AG09309 (cell line): ENCODE measurements around the gene ESM1.
A peak's percentile ranks its signal among the peaks of the same experiment; 100 is the strongest.

Experiments used
- DNase-seq: peaks from one replicate; pipeline ENCODE4 v3.0.0-alpha.2; 2010; ENCODE audit warnings: low read depth
- H3K4me3 ChIP-seq: 2 replicates; pipeline ENCODE4 v1.5.1; 2011; ENCODE audit warnings: mild to moderate bottlenecking, low read depth, low read length, moderate library complexity; ENCODE audit not compliant: control insufficient read depth
- CTCF ChIP-seq: IDR thresholded peaks from 2 replicates; pipeline ENCODE4 v1.5.1; 2011; ENCODE audit warnings: mild to moderate bottlenecking, low read depth, low read length, inconsistent platforms; ENCODE audit not compliant: insufficient read depth, control insufficient read depth; ENCODE audit errors: missing control alignments

Gene ESM1

GRCh38 chr5:54988218-54988617 is 2.8 kb upstream of the ESM1 start:
- no peak for TF ChIP-seq CTCF
- no peak overlapping the region for H3K4me3 ChIP-seq
- DNase-seq, result no peak

- no peak for DNase-seq
- TF ChIP-seq CTCF, result no peak
- no peak overlapping the region for H3K4me3 ChIP-seq
Measured at GRCh38 chr5:54986269-54986654, 869 bp upstream of the ESM1 start.

GRCh38 chr5:54981928-54982327 is 3.5 kb downstream of the ESM1 start:
- no peak overlapping the region for H3K4me3 ChIP-seq
- DNase-seq, result no peak

GRCh38 chr5:54975701-54976100 is 9.7 kb downstream of the ESM1 start:
- no peak for DNase-seq
- no peak for TF ChIP-seq CTCF

More at GRCh38 chr5:54981928-54982327, 3.5 kb downstream of the ESM1 start:
- no peak for TF ChIP-seq CTCF

GRCh38 chr5:54969856-54970828 is 15.3 kb downstream of the ESM1 start:
- peak; percentile 8 for TF ChIP-seq CTCF
- no peak for DNase-seq

More at GRCh38 chr5:54975701-54976100, 9.7 kb downstream of the ESM1 start:
- H3K4me3 ChIP-seq, result no peak overlapping the region

GRCh38 chr5:54969242-54969641 is 16.2 kb downstream of the ESM1 start:
- H3K4me3 ChIP-seq, result no peak overlapping the region
- no peak for DNase-seq
- no peak for TF ChIP-seq CTCF

More at GRCh38 chr5:54969856-54970828, 15.3 kb downstream of the ESM1 start:
- H3K4me3 ChIP-seq, result no peak overlapping the region
